ENCODE results near the gene SNX2.

The SNX2 gene

DNA sequence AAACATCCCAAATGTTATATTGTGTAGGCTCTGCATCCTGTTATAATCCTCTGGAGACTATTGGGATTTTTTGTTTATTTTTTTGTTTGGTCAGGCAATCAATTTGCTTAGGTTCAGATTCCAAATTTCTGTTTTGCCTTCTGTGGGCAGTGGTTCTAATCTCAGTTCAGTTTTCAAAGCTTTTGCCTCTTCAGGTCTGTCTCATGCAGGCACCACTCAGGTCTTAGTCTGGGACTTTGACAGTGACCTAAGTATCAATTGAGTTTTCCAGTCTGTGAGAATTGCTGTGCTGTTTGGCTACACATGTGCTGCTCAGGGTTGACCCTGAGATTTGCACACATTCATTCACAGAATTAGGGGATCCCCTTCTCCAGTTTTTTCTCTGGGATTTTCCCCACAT, 14.1 kb downstream of the SNX2 start:
- no peak for ATAC-seq
- TF ChIP-seq ISL1 (CRISPR knock-in tag; IDR thresholded peaks at IDR 0.05) (no peak), PATZ1 (CRISPR knock-in tag; IDR thresholded peaks at IDR 0.05; ENCODE audit: borderline replicate concordance) (no peak), PPARA (CRISPR knock-in tag; IDR thresholded peaks at IDR 0.05; ENCODE audit: borderline replicate concordance) (no peak), TSHZ2 (CRISPR knock-in tag; IDR thresholded peaks at IDR 0.05) (no peak), BACH2 (CRISPR knock-in tag; IDR thresholded peaks at IDR 0.05; ENCODE audit: borderline replicate concordance) (no peak), RARB (CRISPR knock-in tag; IDR thresholded peaks at IDR 0.05) (no peak), CSDC2 (CRISPR knock-in tag; IDR thresholded peaks at IDR 0.05) (no peak), ZFP3 (CRISPR knock-in tag; IDR thresholded peaks at IDR 0.05) (no peak), ZNF8 (CRISPR knock-in tag; IDR thresholded peaks at IDR 0.05) (no peak), ZNF565 (CRISPR knock-in tag; conservative IDR thresholded peaks at IDR 0.05; ENCODE audit: low read depth) (no peak), ZFP30 (CRISPR knock-in tag; IDR thresholded peaks at IDR 0.05) (no peak), TCF4 (CRISPR knock-in tag; IDR thresholded peaks at IDR 0.05; ENCODE audit: borderline replicate concordance) (no peak), ARNTL (CRISPR knock-in tag; IDR thresholded peaks at IDR 0.05; ENCODE audit: borderline replicate concordance, low read depth) (no peak), ZC3H10 (CRISPR knock-in tag; IDR thresholded peaks at IDR 0.05) (no peak), GLIS3 (CRISPR knock-in tag; IDR thresholded peaks at IDR 0.05) (no peak), OSR1 (CRISPR knock-in tag; IDR thresholded peaks at IDR 0.05) (no peak), POU6F1 (CRISPR knock-in tag; IDR thresholded peaks at IDR 0.05; ENCODE audit: borderline replicate concordance, low read depth) (no peak)
- TF ChIP-seq, protein P1, sequence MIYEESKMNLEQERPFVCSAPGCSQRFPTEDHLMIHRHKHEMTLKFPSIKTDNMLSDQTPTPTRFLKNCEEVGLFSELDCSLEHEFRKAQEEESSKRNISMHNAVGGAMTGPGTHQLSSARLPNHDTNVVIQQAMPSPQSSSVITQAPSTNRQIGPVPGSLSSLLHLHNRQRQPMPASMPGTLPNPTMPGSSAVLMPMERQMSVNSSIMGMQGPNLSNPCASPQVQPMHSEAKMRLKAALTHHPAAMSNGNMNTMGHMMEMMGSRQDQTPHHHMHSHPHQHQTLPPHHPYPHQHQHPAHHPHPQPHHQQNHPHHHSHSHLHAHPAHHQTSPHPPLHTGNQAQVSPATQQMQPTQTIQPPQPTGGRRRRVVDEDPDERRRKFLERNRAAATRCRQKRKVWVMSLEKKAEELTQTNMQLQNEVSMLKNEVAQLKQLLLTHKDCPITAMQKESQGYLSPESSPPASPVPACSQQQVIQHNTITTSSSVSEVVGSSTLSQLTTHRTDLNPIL (CRISPR knock-in tag; IDR thresholded peaks at IDR 0.05; ENCODE audit: low read depth), result no peak

DNA sequence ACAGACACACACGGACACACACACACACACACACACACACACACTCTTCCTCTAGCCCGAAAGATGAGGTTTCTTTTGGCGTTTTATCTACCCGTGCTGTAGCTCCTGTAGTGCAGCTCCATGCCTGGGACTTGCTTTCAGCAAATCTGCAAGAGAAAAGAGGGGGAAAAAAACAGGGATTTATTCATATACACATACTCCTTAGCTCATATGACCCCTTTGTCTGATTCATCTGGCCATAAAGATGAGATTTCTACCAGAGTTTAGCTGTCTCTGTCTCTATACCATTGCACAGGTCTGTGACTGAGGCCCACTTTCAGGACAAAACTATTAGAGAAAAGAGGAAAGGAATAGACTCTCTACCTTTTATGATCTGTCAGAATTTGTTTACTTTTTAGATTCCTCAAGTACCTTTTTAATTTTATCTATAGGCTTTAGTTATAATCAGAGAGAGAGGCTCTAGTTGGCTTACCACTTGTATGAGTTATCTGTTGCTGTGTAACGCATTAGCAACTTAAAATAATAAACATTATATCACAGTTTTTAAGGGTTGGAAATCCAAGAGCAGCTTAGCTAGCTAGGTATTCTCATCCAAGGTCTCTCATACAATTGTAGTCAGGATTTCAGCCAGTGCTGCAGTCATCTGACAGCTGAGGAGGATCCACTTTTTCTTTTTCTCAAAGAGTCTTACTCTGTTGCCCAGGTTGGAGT, 14.7 kb downstream of the SNX2 start:
- TF ChIP-seq PATZ1 (CRISPR knock-in tag; IDR thresholded peaks at IDR 0.05; ENCODE audit: borderline replicate concordance), result no peak
- no peak for TF ChIP-seq ARNTL (CRISPR knock-in tag; IDR thresholded peaks at IDR 0.05; ENCODE audit: borderline replicate concordance, low read depth)
- TF ChIP-seq OSR1 (CRISPR knock-in tag; IDR thresholded peaks at IDR 0.05), result no peak
- TF ChIP-seq TSHZ2 (CRISPR knock-in tag; IDR thresholded peaks at IDR 0.05), result no peak
- TF ChIP-seq BACH2 (CRISPR knock-in tag; IDR thresholded peaks at IDR 0.05; ENCODE audit: borderline replicate concordance), result no peak
- no peak for TF ChIP-seq CSRNP3 (CRISPR knock-in tag; IDR thresholded peaks at IDR 0.05)
- TF ChIP-seq GLIS3 (CRISPR knock-in tag; IDR thresholded peaks at IDR 0.05), result no peak
- no peak for TF ChIP-seq ESRRG (CRISPR knock-in tag; IDR thresholded peaks at IDR 0.05)
- TF ChIP-seq ZC3H10 (CRISPR knock-in tag; IDR thresholded peaks at IDR 0.05), result no peak
- TF ChIP-seq ZNF565 (CRISPR knock-in tag; conservative IDR thresholded peaks at IDR 0.05; ENCODE audit: low read depth), result no peak
- no peak for TF ChIP-seq CSDC2 (CRISPR knock-in tag; IDR thresholded peaks at IDR 0.05)
- no peak for TF ChIP-seq ZNF8 (CRISPR knock-in tag; IDR thresholded peaks at IDR 0.05)
- TF ChIP-seq TOX (CRISPR knock-in tag; IDR thresholded peaks at IDR 0.05; ENCODE audit: borderline replicate concordance), result no peak
- no peak for TF ChIP-seq RARB (CRISPR knock-in tag; IDR thresholded peaks at IDR 0.05)
- no peak for TF ChIP-seq ZFP3 (CRISPR knock-in tag; IDR thresholded peaks at IDR 0.05)

More for the DNA sequence above, 14.7 kb downstream of the SNX2 start:
- ATAC-seq, result no peak
